BE2C (cell line): Measurements from ENCODE around the gene ABHD1.

Experiments used
- DNase-seq: peaks from one replicate; pipeline ENCODE4 v3.0.0-alpha.2; 2020
- H3K27me3 ChIP-seq: fragments of 250-450 bp; sonication (Bioruptor Pico); 2 replicates; pipeline ENCODE4 v1.5.1; 2020; ENCODE audit warnings: mild to moderate bottlenecking
- H3K36me3 ChIP-seq: fragments of 250-450 bp; sonication (Bioruptor Pico); 2 replicates; pipeline ENCODE4 v1.5.1; 2020; ENCODE audit warnings: mild to moderate bottlenecking
- H3K4me1 ChIP-seq: fragments of 250-450 bp; sonication (Bioruptor Pico); 2 replicates; pipeline ENCODE4 v1.5.1; 2020
- H3K4me3 ChIP-seq: 2 replicates; pipeline ENCODE4 v1.5.1; 2011; ENCODE audit warnings: low read depth, low read length
- H3K9me3 ChIP-seq: fragments of 250-450 bp; sonication (Bioruptor Pico); 2 replicates; pipeline ENCODE4 v1.5.1; 2020
- TF ChIP-seq, protein P1 (sequence below): IDR thresholded peaks from 2 replicates; pipeline ENCODE4 v1.5.1; 2012; ENCODE audit warnings: mild to moderate bottlenecking, low read depth, low read length

The ABHD1 gene

DNA sequence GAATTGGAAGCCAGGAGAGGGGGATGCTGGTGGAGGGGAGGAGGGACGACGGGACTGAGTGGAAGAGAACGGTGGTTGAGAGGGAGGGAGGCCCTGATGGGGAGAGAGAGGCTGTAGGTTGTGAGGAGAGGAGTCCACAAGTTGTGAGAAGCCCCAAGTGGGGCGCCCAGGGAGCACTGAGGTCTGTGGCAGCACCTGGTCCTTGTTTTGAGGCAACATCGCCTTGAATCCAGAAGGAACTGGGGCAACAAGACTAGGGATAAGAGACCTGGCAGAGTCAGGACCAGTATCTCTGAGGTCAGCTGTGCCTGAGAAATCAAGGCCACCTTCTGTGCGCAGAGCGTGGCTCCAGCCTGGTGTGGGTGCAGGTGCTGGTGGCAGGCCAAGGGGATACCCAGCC lies 14.5 kb downstream of the ABHD1 start:
- H3K4me3 ChIP-seq, result no peak overlapping the region
- no peaks in the 10 kb centered on the region for H3K9me3 ChIP-seq
- no peak for DNase-seq
- H3K36me3 ChIP-seq, result no peaks in the 10 kb centered on the region; the same call in 1 of the 2 replicates
- no peaks in the 10 kb centered on the region; the same call in 1 of the 2 replicates for H3K4me1 ChIP-seq
- H3K27me3 ChIP-seq, result no peaks in the 10 kb centered on the region
- TF ChIP-seq, protein P1, sequence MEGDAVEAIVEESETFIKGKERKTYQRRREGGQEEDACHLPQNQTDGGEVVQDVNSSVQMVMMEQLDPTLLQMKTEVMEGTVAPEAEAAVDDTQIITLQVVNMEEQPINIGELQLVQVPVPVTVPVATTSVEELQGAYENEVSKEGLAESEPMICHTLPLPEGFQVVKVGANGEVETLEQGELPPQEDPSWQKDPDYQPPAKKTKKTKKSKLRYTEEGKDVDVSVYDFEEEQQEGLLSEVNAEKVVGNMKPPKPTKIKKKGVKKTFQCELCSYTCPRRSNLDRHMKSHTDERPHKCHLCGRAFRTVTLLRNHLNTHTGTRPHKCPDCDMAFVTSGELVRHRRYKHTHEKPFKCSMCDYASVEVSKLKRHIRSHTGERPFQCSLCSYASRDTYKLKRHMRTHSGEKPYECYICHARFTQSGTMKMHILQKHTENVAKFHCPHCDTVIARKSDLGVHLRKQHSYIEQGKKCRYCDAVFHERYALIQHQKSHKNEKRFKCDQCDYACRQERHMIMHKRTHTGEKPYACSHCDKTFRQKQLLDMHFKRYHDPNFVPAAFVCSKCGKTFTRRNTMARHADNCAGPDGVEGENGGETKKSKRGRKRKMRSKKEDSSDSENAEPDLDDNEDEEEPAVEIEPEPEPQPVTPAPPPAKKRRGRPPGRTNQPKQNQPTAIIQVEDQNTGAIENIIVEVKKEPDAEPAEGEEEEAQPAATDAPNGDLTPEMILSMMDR, result no peak

DNA sequence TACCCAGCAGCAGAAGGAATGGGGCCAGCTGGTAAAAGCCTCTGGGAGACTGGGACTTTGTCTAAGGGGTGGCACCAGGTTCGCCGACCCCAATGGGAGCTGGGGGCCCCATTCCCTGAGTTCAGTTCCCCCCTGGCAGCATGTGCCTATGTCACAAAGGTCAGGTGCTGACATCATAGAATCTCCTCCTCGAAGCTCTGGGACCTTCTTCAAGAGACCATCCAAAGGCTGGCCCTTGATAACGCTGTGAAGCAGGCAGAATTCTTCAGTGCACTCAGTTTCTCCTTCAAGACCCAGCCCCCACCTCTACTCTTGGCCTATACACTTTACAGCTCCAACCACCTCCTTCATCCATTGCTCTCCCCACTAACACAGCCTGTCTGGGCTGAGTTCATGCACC lies 15.7 kb downstream of the ABHD1 start, which contains the start of gene PRR30:
Gene PRR30, minus strand, starts transcription at position 101 of the 400 bp plus-strand sequence. CDS start 1,081 bp downstream, outside the sequence.
- no peaks in the 10 kb centered on the region for H3K27me3 ChIP-seq
- H3K36me3 ChIP-seq, result no peaks in the 10 kb centered on the region
- TF ChIP-seq, protein P1, result no peak
- no peaks in the 10 kb centered on the region for H3K9me3 ChIP-seq
- no peak within 1 kb of the TSS for H3K4me3 ChIP-seq
- no peak for DNase-seq
- H3K4me1 ChIP-seq, result no peaks in the 10 kb centered on the region

DNA sequence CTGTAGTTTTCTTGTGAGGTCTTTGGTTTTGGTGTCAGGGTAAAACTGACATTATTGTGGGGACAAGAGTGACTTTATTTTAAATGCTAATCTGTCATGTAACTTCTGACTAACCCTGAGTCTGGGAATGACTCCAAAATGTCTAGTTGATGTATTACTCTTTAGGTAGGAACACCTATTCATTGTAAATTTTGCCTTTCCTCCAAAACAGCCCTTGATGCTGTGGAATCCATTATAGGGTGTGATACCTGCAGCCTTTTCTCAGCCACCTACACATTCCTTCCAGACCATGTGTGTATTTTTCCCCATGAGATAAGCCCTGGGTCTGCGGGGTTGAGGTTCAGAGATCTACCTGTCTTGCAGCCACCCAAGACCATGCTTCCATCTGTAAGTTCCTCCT lies 19.7 kb downstream of the ABHD1 start:
- no peak for DNase-seq
- TF ChIP-seq, protein P1, result no peak
- Histone ChIP-seq H3K9me3 (no peaks in the 10 kb centered on the region), H3K4me1 (no peaks in the 10 kb centered on the region), H3K36me3 (no peaks in the 10 kb centered on the region), H3K27me3 (no peaks in the 10 kb centered on the region), H3K4me3 (no peak overlapping the region)

DNA sequence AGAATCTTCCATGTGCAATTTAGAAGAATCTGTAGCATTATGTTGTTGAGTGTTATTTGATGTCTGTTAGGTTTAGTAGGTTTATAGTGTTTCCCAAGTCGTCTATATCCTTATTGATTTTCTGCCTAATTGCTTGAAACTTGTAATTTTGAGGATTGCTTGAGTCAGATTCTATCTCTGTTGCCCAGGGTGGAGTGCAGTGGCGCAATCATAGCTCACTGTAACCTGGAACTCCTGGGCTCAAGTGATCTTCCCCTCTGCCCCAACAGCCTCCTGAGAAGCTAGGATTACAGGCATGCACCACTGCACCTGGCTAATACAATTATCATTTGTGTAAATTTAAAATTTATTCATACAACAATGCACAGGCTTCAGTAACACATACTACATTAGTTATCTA lies 22.1 kb downstream of the ABHD1 start:
- H3K9me3 ChIP-seq, result no peaks in the 10 kb centered on the region
- no peak for DNase-seq
- H3K4me1 ChIP-seq, result no peaks in the 10 kb centered on the region
- TF ChIP-seq, protein P1, result no peak
- H3K27me3 ChIP-seq, result no peaks in the 10 kb centered on the region
- H3K36me3 ChIP-seq, result no peaks in the 10 kb centered on the region
- no peak overlapping the region for H3K4me3 ChIP-seq

DNA sequence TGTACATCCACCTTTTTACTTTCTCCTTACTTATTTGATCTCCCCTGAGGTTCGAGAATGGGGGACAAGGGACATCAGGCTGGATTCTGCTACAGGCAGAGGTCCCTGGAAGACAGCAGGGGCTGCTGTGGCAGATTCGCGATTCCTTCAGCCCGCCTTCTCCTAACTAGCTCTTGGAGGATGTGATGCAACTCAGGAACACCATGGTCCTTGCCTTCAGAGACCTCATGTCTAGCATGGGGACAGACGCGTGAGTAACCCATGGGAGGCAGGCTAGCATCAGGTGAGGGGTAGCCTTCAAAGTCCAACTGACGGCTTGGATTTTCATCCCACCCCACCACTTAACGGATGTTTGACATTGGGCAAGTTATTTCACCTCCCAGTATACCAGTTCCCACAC lies 24.3 kb downstream of the ABHD1 start:
- no peak overlapping the region for H3K4me3 ChIP-seq
- no peaks in the 10 kb centered on the region for H3K36me3 ChIP-seq
- DNase-seq, result no peak
- H3K4me1 ChIP-seq, result no peaks in the 10 kb centered on the region
- no peaks in the 10 kb centered on the region for H3K9me3 ChIP-seq
- H3K27me3 ChIP-seq, result no peaks in the 10 kb centered on the region
- TF ChIP-seq, protein P1, result no peak

DNA sequence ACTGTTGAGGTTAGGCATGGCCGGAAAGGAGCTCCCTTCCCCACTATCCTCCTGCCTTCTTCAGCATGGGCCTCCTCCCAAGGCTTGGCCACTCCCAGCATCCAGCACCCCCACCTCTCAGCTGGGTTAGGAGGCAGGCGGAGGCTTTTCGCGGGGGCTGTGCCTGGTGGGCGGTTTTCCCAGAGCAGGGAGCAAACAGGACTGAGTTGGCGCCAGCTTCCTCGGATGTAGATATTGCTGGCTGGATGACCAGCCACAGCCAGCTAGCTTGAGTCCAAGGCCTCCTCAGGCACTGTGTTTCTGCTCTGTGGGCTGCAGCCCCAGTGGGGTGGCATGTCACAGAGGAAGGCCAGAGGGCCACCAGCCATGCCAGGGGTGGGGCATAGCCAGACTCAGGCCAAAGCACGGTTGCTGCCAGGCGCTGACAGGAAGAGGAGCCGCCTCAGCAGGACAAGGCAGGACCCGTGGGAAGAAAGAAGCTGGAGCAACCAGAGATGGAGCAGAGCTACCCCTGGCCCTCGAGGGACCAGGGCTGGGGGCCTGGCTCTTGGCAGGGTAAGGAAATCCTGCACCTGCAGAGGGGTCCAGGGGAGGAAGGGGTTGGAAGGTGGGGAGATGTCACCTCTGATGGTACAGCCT lies 25.3 kb downstream of the ABHD1 start, which contains the start of gene TCF23:
Gene TCF23, plus strand, starts transcription at position 204 of the 639 bp plus-strand sequence. Its CDS starts 130 bp downstream, at position 334.
- no peak for DNase-seq
- H3K27me3 ChIP-seq, result no peaks in the 10 kb centered on the region
- H3K4me1 ChIP-seq, result no peaks in the 10 kb centered on the region
- no peak within 1 kb of the TSS for H3K4me3 ChIP-seq
- H3K9me3 ChIP-seq, result no peaks in the 10 kb centered on the region
- no peaks in the 10 kb centered on the region for H3K36me3 ChIP-seq
- TF ChIP-seq, protein P1, result no peak
